Lower leg skin (tissue), 3 donors: ENCODE measurements around the gene CASTOR1.

Experiments used
- CTCF ChIP-seq, 3 donors: fragments of 450-650 bp; IDR thresholded peaks; one replicate each; pipeline ENCODE4 v1.5.1; 2016; ENCODE audit warnings: antibody characterized with exemption in 3 of 3, mild to moderate bottlenecking in 3 of 3, moderate library complexity in 2 of 3
- POLR2A ChIP-seq, 2 donors: fragments of 450-650 bp; IDR thresholded peaks; one replicate each; pipeline ENCODE4 v1.6.1; 2016 to 2017; ENCODE audit warnings: antibody characterized with exemption in 2 of 2, mild to moderate bottlenecking in 1 of 2, moderate library complexity in 1 of 2

GRCh38 chr22:30337461-30337778, 48.1 kb upstream of the CASTOR1 start:
- TF ChIP-seq CTCF (IDR thresholded peaks at IDR 0.05) (no peak), POLR2A (IDR thresholded peaks at IDR 0.05) (no peak)
